Thoracic aorta (tissue), 2 donors: ENCODE data around the gene PEX16. TPM values are rescaled to one million over a fixed set of nuclear protein-coding genes. Genes with fewer than 3 reads are reported as not detected.

Experiments
- ATAC-seq: fragments of 150-250 bp; one replicate; pipeline ENCODE4 v1.8.0; 2017; ENCODE audit warnings: low read depth; ENCODE audit not compliant: insufficient number of reproducible peaks, low FRiP score
- DNase-seq: peaks from one replicate; pipeline ENCODE4 v3.0.0-alpha.2; 2020; ENCODE audit warnings: low spot score
- H3K27ac ChIP-seq, 2 donors: fragments of 200-600 bp; sonication (generic); 1 replicate in 1 of 2; 2 replicates in 1 of 2; pipeline ENCODE4 v1.5.1; 2016; ENCODE audit warnings: mild to moderate bottlenecking in 2 of 2, moderate library complexity in 2 of 2
- H3K27me3 ChIP-seq: fragments of 200-600 bp; sonication (generic); replicated peaks from 2 replicates; pipeline ENCODE4 v1.6.0; 2016; ENCODE audit warnings: mild to moderate bottlenecking; ENCODE audit not compliant: insufficient read depth
- H3K36me3 ChIP-seq: fragments of 200-600 bp; sonication (generic); one replicate; pipeline ENCODE4 v1.5.1; 2016
- H3K4me1 ChIP-seq, 2 donors: fragments of 200-600 bp; sonication (generic); 1 replicate in 1 of 2; 2 replicates in 1 of 2; pipeline versions ENCODE4 v1.5.1 to v1.6.0; 2016; ENCODE audit warnings: low read depth in 2 of 2, mild to moderate bottlenecking in 1 of 2; ENCODE audit not compliant: control insufficient read depth in 1 of 2
- H3K4me3 ChIP-seq: fragments of 200-600 bp; sonication (generic); 2 replicates; pipeline ENCODE4 v1.5.1; 2016; ENCODE audit warnings: mild to moderate bottlenecking
- H3K9me3 ChIP-seq: fragments of 200-600 bp; sonication (generic); 2 replicates; pipeline ENCODE4 v1.5.1; 2016
- total RNA-seq, 2 donors: library from RNA; depleted of rRNA; stranded (reverse); fragments of >200 nt; gene quantifications; one replicate each; pipeline versions ENCODE4 v1.1.0 to v1.2.3, GENCODE V29; 2016
- TF ChIP-seq, protein P1 (sequence below): fragments of 200-600 bp; sonication (generic); IDR thresholded peaks from one replicate; pipeline ENCODE4 v1.5.1; 2019; ENCODE audit warnings: antibody characterized with exemption

The PEX16 gene
- total RNA-seq, 2 donors from 2014 or later, result 12.1 to 19.8 TPM

GRCh38 chr11:45884596-45885185, 33.0 kb downstream of the PEX16 start:
- Histone ChIP-seq H3K27ac (no peak overlapping the region), H3K36me3 (peaks cover 25% of the 10 kb centered on the region), H3K4me1 (peaks cover 6% of the 10 kb centered on the region in 2 donors), H3K9me3 (no peaks in the 10 kb centered on the region), H3K4me3 (no peak overlapping the region), H3K27me3 (no peaks in the 10 kb centered on the region)
- TF ChIP-seq, protein P1, sequence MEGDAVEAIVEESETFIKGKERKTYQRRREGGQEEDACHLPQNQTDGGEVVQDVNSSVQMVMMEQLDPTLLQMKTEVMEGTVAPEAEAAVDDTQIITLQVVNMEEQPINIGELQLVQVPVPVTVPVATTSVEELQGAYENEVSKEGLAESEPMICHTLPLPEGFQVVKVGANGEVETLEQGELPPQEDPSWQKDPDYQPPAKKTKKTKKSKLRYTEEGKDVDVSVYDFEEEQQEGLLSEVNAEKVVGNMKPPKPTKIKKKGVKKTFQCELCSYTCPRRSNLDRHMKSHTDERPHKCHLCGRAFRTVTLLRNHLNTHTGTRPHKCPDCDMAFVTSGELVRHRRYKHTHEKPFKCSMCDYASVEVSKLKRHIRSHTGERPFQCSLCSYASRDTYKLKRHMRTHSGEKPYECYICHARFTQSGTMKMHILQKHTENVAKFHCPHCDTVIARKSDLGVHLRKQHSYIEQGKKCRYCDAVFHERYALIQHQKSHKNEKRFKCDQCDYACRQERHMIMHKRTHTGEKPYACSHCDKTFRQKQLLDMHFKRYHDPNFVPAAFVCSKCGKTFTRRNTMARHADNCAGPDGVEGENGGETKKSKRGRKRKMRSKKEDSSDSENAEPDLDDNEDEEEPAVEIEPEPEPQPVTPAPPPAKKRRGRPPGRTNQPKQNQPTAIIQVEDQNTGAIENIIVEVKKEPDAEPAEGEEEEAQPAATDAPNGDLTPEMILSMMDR, result no peak
- ATAC-seq (no peak), DNase-seq (no peak)

- TF ChIP-seq, protein P1, result no peak
- H3K4me3 ChIP-seq, result no peak overlapping the region
Observed at GRCh38 chr11:45881708-45882368, 35.8 kb downstream of the PEX16 start.

GRCh38 chr11:45880772-45881570, 36.7 kb downstream of the PEX16 start:
- H3K36me3 ChIP-seq, result peaks cover 52% of the 10 kb centered on the region

More at GRCh38 chr11:45881708-45882368, 35.8 kb downstream of the PEX16 start:
- no peak for DNase-seq
- Histone ChIP-seq H3K27ac (no peak overlapping the region), H3K4me1 (peaks cover 6% of the 10 kb centered on the region in 2 donors), H3K27me3 (no peaks in the 10 kb centered on the region), H3K36me3 (peaks cover 44% of the 10 kb centered on the region), H3K9me3 (no peaks in the 10 kb centered on the region)
- no peak for ATAC-seq

DNA sequence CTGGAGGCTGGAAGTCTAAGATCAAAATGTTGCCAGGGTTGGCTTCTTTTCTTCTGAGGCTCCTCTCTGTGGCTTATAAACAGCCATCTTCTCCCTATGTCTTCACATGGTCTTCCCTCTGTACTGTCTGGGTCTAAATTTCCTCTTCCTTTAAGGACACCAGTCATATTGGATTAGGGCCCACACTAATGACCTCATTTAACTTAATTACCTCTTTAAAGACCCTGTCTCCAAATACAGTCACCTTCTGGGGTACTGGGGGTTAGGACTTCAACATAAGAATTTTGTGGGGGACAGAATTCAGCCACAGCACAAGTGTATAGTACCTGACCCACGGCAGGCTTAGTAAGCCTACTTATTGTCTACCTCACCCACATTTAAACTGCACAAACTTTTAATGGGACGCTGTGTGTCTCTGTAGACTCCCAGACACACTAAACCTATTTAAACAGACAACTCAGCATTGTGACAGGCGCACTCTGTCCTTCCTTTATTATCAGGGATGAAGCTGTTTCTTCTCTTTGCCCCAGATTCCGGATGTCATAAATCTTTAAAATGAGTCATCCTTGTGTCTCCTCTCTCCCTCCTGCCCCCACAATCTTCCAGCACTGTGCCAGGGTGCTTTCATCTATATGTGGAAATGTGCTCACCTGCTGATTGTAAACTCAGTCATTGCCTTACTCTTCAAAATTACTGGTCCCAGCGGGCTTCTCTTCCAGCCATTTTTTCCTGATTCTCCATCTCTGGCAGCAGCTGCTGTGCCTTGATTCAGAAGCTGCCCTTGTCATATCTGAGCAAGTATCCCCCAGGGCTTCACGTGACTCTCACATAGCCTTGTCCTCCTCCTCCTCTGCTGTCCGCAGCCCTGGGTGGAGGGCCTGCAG, 37.6 kb downstream of the PEX16 start:
- TF ChIP-seq, protein P1, result no peak
- ATAC-seq (no peak), DNase-seq (no peak)
- no peaks in the 10 kb centered on the region for H3K27me3 ChIP-seq
- H3K4me3 ChIP-seq, result no peak overlapping the region
- H3K36me3 ChIP-seq, result peaks cover 56% of the 10 kb centered on the region
- H3K27ac ChIP-seq, result no peak overlapping the region
- peaks cover 0 to under 1% of the 10 kb centered on the region in 2 donors for H3K4me1 ChIP-seq
- no peaks in the 10 kb centered on the region for H3K9me3 ChIP-seq

More at GRCh38 chr11:45880772-45881570, 36.7 kb downstream of the PEX16 start:
- Histone ChIP-seq H3K4me3 (no peak overlapping the region), H3K27me3 (no peaks in the 10 kb centered on the region), H3K4me1 (peaks cover 4 to 6% of the 10 kb centered on the region in 2 donors), H3K27ac (no peak overlapping the region), H3K9me3 (no peaks in the 10 kb centered on the region)
- DNase-seq (no peak), ATAC-seq (no peak)
- TF ChIP-seq, protein P1, result no peak
